Activated naive CD8-positive, alpha-beta T cell treated with anti-CD3 and anti-CD28 coated beads, Interleukin-2, amount 10 ng/mL, durations not matched to agents 7 days and 5 days (primary cell): ENCODE measurements around the gene PCDHB6. TPM values are rescaled to one million over a fixed set of nuclear protein-coding genes. Genes with fewer than 3 reads are reported as not detected.
"Not testable (repeated sequence)": the region's sequence is repeated elsewhere in the genome, so short reads cannot be mapped to it uniquely, and the experiment has no call there.

ENCODE experiments used
- ATAC-seq: fragments of 150-1000 bp; cut with Tn5 transposase; one replicate; pipeline ENCODE4 v1.10.0; 2021; ENCODE audit warnings: low read depth, moderate library complexity
- POLR2A ChIA-PET: fragments of 350-600 bp; sonication (Branson Sonifier 250); formaldehyde crosslinking; loops from one replicate; lab custom pipeline; 2021; ENCODE audit warnings: antibody characterized with exemption; lab: Charles Lee
- DNase-seq: peaks from one replicate; pipeline ENCODE4 v3.0.0; 2021
- H3K27ac Mint-ChIP-seq: one replicate; pipeline ENCODE4 v1.8.0; 2022; ENCODE audit warnings: mild to moderate bottlenecking, mixed read lengths
- H3K27me3 Mint-ChIP-seq: one replicate; pipeline ENCODE4 v1.8.0; 2022; ENCODE audit warnings: mild to moderate bottlenecking, moderate library complexity, mixed read lengths
- H3K36me3 Mint-ChIP-seq: one replicate; pipeline ENCODE4 v1.8.0; 2021; ENCODE audit warnings: mild to moderate bottlenecking, mixed read lengths
- H3K4me1 Mint-ChIP-seq: one replicate; pipeline ENCODE4 v1.8.0; 2021; ENCODE audit warnings: mixed read lengths
- H3K4me3 Mint-ChIP-seq: one replicate; pipeline ENCODE4 v1.8.0; 2022; ENCODE audit warnings: mild to moderate bottlenecking, moderate library complexity, mixed read lengths
- H3K9me3 Mint-ChIP-seq: one replicate; pipeline ENCODE4 v1.8.0; 2021; ENCODE audit warnings: mixed read lengths
- total RNA-seq, 2 experiments: library from RNA; stranded (reverse); gene quantifications; one replicate each; pipeline ENCODE4 v1.2.3, GENCODE V29; 2021

Gene PCDHB6
- total RNA-seq, 2 experiments from 2014 or later: not detected

DNA sequence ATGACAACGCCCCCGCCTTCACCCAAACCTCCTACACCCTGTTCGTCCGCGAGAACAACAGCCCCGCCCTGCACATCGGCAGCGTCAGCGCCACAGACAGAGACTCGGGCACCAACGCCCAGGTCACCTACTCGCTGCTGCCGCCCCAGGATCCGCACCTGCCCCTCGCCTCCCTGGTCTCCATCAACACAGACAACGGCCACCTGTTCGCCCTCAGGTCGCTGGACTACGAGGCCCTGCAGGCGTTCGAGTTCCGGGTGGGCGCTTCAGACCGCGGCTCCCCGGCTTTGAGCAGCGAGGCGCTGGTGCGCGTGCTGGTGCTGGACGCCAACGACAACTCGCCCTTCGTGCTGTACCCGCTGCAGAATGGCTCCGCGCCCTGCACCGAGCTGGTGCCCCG lies 29.5 kb downstream of the PCDHB6 start:
- H3K27ac Mint-ChIP-seq, ATAC-seq, POLR2A ChIA-PET, H3K9me3 Mint-ChIP-seq, H3K4me3 Mint-ChIP-seq, H3K36me3 Mint-ChIP-seq, H3K27me3 Mint-ChIP-seq, H3K4me1 Mint-ChIP-seq: not testable (repeated sequence)
- DNase-seq: peak; percentile 44

DNA sequence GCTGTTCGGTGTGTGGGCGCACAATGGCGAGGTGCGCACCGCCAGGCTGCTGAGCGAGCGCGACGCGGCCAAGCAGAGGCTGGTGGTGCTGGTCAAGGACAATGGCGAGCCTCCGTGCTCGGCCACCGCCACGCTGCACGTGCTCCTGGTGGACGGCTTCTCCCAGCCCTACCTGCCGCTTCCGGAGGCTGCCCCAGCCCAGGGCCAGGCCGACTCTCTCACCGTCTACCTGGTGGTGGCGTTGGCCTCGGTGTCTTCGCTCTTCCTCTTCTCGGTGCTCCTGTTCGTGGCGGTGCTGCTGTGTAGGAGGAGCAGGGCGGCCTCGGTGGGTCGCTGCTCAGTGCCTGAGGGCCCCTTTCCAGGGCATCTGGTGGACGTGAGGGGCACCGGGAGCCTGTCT lies 30.0 kb downstream of the PCDHB6 start:
- H3K27ac Mint-ChIP-seq, H3K4me1 Mint-ChIP-seq, POLR2A ChIA-PET, H3K36me3 Mint-ChIP-seq, DNase-seq, ATAC-seq, H3K4me3 Mint-ChIP-seq, H3K9me3 Mint-ChIP-seq: not testable (repeated sequence)
- H3K27me3 Mint-ChIP-seq: peaks cover 12% of the 10 kb centered on the region

DNA sequence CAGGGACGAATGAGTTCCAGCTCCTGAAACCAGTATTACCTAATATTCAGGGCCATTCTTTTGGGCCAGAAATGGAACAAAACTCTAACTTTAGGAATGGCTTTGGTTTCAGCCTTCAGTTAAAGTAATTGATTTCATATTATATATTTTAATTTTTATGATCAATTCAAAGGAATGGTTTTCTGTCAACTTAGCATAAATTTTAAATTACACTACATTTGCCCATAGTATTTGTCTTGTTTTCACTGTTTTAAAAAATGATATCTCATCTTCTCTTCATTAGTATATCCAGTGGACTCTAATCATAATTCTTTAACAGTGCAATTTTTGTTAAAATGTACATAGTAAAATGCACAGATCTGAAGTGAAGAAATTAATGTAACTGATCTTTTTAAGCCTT lies 30.5 kb downstream of the PCDHB6 start:
- ATAC-seq (no peak), DNase-seq (no peak)
- H3K36me3 Mint-ChIP-seq: no peaks in the 10 kb centered on the region
- no peak overlapping the region for H3K27ac Mint-ChIP-seq
- POLR2A ChIA-PET: no interaction called here
- no peaks in the 10 kb centered on the region for H3K4me1 Mint-ChIP-seq
- no peak overlapping the region for H3K4me3 Mint-ChIP-seq
- peaks cover 15% of the 10 kb centered on the region for H3K27me3 Mint-ChIP-seq
- H3K9me3 Mint-ChIP-seq: peaks cover 8% of the 10 kb centered on the region

DNA sequence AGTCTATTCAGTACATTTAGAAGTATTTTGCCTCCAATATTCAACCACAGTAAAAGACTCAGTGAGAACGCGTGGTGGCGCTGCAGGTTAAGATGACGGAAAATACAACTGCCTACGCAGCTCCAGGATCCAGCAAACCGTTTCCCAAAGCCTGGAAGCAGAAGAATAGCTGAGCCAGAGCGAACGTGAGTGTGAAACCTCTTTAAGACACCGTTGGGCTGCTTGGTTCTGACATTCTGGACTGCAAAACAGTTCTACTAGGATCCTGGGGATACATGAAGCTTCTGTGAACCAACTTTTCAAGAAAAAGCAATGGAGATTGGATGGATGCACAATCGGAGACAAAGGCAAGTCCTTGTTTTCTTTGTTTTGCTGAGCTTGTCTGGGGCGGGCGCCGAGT lies 32.4 kb downstream of the PCDHB6 start, which contains the start of gene PCDHB16:
PCDHB16 (plus strand) TSS at position 140 of the 400 bp plus-strand sequence; CDS start at position 313, 173 bp downstream.
- Mint-ChIP-seq H3K36me3 (no peaks in the 10 kb centered on the region), H3K27ac (peak within 1 kb of the TSS; percentile 19), H3K27me3 (peaks cover 16% of the 10 kb centered on the region), H3K4me1 (no peaks in the 10 kb centered on the region), H3K9me3 (peaks cover 13% of the 10 kb centered on the region), H3K4me3 (no peak within 1 kb of the TSS)
- DNase-seq (no peak), ATAC-seq (no peak)
- POLR2A ChIA-PET: no interaction called here

DNA sequence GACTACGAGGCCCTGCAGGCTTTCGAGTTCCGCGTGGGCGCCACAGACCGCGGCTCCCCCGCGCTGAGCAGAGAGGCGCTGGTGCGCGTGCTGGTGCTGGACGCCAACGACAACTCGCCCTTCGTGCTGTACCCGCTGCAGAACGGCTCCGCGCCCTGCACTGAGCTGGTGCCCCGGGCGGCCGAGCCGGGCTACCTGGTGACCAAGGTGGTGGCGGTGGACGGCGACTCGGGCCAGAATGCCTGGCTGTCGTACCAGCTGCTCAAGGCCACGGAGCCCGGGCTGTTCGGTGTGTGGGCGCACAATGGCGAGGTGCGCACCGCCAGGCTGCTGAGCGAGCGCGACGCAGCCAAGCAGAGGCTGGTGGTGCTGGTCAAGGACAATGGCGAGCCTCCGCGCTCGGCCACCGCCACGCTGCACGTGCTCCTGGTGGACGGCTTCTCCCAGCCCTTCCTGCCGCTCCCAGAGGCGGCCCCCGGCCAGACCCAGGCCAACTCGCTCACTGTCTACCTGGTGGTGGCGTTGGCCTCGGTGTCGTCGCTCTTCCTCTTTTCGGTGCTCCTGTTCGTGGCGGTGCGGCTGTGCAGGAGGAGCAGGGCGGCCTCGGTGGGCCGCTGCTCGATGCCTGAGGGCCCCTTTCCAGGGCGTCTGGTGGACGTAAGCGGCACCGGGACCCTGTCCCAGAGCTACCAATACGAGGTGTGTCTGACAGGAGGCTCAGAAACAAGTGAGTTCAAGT lies 34.4 kb downstream of the PCDHB6 start:
- H3K36me3 Mint-ChIP-seq, DNase-seq, H3K4me3 Mint-ChIP-seq, ATAC-seq, POLR2A ChIA-PET, H3K27ac Mint-ChIP-seq, H3K4me1 Mint-ChIP-seq: not testable (repeated sequence)
- Mint-ChIP-seq H3K9me3 (peaks cover 20% of the 10 kb centered on the region), H3K27me3 (peaks cover 19% of the 10 kb centered on the region)

DNA sequence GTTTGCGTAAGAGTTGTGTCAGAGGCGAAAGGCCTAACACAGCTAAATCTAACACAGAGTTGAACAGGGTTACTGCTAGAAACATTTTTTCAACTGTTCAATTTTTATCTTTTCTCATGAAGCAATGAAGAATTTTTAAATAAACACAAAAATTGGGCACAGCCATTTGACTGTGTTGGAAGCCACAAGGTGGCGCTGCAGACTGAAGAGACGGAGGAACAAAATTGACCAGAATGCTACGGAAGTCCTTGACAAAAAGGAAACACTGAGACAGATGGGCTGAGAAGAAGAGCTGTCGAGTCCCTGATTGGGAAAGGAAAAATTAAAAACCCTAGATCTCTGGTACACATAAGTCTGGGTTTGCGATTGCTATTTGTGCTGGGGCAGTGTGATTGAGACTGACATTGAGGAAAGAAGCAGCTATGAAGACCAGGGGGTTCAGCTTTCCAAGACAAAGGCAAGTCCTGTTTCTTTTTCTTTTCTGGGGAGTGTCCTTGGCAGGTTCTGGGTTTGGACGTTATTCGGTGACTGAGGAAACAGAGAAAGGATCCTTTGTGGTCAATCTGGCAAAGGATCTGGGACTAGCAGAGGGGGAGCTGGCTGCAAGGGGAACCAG lies 37.1 kb downstream of the PCDHB6 start, which contains the start of gene PCDHB9:
PCDHB9 (plus strand) TSS at position 265 of the 616 bp plus-strand sequence; CDS start at position 423, 158 bp downstream.
- peaks cover 20% of the 10 kb centered on the region for H3K27me3 Mint-ChIP-seq
- ATAC-seq (no peak), DNase-seq (no peak)
- no peaks in the 10 kb centered on the region for H3K4me1 Mint-ChIP-seq
- POLR2A ChIA-PET: no interaction called here
- no peaks in the 10 kb centered on the region for H3K36me3 Mint-ChIP-seq
- peaks cover 25% of the 10 kb centered on the region for H3K9me3 Mint-ChIP-seq
- H3K27ac Mint-ChIP-seq: no peak within 1 kb of the TSS
- no peak within 1 kb of the TSS for H3K4me3 Mint-ChIP-seq

DNA sequence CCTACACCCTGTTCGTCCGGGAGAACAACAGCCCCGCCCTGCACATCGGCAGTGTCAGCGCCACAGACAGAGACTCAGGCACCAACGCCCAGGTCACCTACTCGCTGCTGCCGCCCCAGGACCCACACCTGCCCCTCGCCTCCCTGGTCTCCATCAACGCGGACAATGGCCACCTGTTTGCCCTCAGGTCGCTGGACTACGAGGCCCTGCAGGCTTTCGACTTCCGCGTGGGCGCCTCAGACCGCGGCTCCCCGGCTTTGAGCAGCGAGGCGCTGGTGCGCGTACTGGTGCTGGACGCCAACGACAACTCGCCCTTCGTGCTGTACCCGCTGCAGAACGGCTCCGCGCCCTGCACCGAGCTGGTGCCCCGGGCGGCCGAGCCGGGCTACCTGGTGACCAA lies 38.8 kb downstream of the PCDHB6 start:
- Mint-ChIP-seq H3K9me3 (peaks cover 29% of the 10 kb centered on the region), H3K27me3 (peaks cover 16% of the 10 kb centered on the region)
- H3K36me3 Mint-ChIP-seq, H3K4me1 Mint-ChIP-seq, DNase-seq, H3K4me3 Mint-ChIP-seq, POLR2A ChIA-PET, ATAC-seq, H3K27ac Mint-ChIP-seq: not testable (repeated sequence)

DNA sequence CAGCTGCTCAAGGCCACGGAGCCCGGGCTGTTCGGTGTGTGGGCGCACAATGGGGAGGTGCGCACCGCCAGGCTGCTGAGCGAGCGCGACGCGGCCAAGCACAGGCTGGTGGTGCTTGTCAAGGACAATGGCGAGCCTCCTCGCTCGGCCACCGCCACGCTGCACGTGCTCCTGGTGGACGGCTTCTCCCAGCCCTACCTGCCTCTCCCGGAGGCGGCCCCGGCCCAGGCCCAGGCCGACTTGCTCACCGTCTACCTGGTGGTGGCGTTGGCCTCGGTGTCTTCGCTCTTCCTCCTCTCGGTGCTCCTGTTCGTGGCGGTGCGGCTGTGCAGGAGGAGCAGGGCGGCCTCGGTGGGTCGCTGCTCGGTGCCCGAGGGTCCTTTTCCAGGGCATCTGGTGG lies 39.3 kb downstream of the PCDHB6 start:
- Mint-ChIP-seq H3K9me3 (peaks cover 29% of the 10 kb centered on the region), H3K27me3 (peaks cover 16% of the 10 kb centered on the region)
- H3K27ac Mint-ChIP-seq, DNase-seq, ATAC-seq, POLR2A ChIA-PET, H3K36me3 Mint-ChIP-seq, H3K4me1 Mint-ChIP-seq, H3K4me3 Mint-ChIP-seq: not testable (repeated sequence)

DNA sequence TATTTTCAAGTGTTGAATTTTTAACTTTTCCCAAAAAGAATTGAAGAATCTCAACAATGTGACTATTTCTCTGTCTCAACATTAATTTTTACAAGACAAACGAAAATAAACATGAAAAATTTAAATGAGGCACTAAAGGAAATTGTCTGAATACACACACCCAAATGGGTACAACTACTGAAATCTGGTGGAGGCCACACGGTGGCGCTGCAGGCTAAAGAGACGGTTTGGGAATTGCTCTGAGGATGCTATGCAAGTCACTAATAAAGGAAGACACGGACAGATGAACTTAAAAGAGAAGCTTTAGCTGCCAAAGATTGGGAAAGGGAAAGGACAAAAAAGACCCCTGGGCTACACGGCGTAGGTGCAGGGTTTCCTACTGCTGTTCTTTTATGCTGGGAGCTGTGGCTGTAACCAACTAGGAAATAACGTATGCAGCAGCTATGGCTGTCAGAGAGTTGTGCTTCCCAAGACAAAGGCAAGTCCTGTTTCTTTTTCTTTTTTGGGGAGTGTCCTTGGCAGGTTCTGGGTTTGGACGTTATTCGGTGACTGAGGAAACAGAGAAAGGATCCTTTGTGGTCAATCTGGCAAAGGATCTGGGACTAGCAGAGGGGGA lies 42.4 kb downstream of the PCDHB6 start, which contains the start of gene PCDHB10:
PCDHB10 (plus strand) TSS at position 244 of the 616 bp plus-strand sequence; CDS start at position 444, 200 bp downstream.
- Mint-ChIP-seq H3K4me1 (no peaks in the 10 kb centered on the region), H3K4me3 (no peak within 1 kb of the TSS), H3K27me3 (peaks cover 8% of the 10 kb centered on the region), H3K27ac (no peak within 1 kb of the TSS), H3K9me3 (peaks cover 26% of the 10 kb centered on the region), H3K36me3 (peaks cover 1% of the 10 kb centered on the region)
- DNase-seq (peak; percentile 41), ATAC-seq (no peak)
- POLR2A ChIA-PET: no interaction called here

DNA sequence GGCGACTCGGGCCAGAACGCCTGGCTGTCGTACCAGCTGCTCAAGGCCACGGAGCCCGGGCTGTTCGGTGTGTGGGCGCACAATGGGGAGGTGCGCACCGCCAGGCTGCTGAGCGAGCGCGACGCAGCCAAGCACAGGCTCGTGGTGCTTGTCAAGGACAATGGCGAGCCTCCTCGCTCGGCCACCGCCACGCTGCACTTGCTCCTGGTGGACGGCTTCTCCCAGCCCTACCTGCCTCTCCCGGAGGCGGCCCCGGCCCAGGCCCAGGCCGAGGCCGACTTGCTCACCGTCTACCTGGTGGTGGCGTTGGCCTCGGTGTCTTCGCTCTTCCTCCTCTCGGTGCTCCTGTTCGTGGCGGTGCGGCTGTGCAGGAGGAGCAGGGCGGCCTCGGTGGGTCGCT lies 44.5 kb downstream of the PCDHB6 start:
- ATAC-seq, DNase-seq, H3K27ac Mint-ChIP-seq, H3K4me1 Mint-ChIP-seq, H3K4me3 Mint-ChIP-seq, H3K27me3 Mint-ChIP-seq, POLR2A ChIA-PET, H3K36me3 Mint-ChIP-seq: not testable (repeated sequence)
- H3K9me3 Mint-ChIP-seq: peaks cover 22% of the 10 kb centered on the region

DNA sequence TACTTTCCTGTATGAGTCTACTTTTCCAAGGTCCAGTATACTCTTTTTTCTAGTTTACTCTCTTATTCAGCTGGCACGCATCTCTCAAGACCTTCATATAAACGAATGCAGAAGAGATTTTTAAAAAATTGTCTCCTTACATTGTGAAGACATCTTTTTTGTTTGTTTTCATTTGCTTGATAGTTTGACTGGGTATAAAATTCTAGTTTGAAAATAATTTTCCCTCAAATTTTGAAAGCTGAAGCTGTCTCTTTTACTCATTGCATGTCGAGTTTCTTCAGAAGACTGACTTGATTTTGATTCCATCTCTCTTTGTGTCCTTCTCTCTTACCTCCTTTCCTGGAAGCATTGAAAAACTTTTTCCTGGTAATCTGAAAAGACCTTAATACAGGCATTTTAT lies 46.5 kb downstream of the PCDHB6 start:
- ATAC-seq: no peak
- H3K4me3 Mint-ChIP-seq: no peak overlapping the region
- H3K27ac Mint-ChIP-seq: no peak overlapping the region
- peaks cover 1% of the 10 kb centered on the region for H3K36me3 Mint-ChIP-seq
- peaks cover 30% of the 10 kb centered on the region for H3K9me3 Mint-ChIP-seq
- peaks cover 8% of the 10 kb centered on the region for H3K27me3 Mint-ChIP-seq
- DNase-seq: no peak
- POLR2A ChIA-PET: no interaction called here
- H3K4me1 Mint-ChIP-seq: no peaks in the 10 kb centered on the region

DNA sequence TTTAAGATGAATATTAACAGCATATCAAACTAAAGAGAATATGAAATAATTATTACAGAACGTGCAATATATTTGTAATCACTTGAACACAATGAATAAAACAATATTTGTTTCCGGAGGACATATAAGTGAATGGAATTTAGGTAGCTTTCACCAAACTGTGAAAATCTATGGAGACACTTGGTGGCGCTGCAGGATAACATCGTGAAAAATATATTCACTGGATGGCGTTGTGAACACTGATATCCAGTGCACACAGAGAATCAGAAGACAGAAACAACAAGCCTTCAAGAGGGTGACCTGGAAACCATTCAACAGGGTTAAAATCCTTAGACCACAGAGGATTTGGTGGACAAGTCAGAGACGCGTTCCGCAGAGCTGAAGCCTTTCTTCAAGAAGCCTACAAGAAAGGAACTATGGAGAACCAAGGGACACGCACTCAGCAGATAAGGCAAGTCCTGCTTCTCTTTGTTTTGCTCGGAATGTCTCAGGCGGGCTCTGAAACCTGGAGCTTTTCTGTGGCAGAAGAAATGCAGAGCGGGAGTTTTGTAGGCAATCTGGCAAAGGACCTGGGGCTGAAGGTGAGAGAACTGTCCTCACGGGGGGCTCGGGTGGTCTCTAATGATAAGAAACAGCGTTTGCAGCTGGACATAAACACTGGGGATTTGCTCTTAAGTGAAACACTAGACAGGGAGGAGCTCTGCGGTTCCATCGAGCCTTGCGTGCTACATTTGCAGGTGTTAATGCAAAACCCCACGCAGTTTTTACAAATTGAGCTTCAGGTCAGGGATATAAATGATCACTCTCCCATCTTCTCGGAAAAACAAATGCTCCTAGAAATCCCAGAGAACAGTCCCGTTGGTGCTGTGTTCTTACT lies 49.7 kb downstream of the PCDHB6 start, which contains the start of gene PCDHB11:
PCDHB11 (plus strand) TSS at position 269 of the 877 bp plus-strand sequence; CDS start at position 417, 148 bp downstream.
- Mint-ChIP-seq H3K36me3 (no peaks in the 10 kb centered on the region), H3K4me3 (no peak within 1 kb of the TSS)

DNA sequence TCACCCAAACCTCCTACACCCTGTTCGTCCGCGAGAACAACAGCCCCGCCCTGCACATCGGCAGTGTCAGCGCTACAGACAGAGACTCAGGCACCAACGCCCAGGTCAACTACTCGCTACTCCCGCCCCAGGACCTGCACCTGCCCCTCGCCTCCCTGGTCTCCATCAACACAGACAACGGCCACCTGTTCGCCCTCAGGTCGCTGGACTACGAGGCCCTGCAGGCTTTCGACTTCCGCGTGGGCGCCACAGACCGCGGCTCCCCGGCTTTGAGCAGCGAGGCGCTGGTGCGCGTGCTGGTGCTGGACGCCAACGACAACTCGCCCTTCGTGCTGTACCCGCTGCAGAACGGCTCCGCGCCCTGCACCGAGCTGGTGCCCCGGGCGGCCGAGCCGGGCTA lies 51.3 kb downstream of the PCDHB6 start:
- not testable (repeated sequence) for H3K36me3 Mint-ChIP-seq

More for the DNA sequence above, 49.7 kb downstream of the PCDHB6 start, which contains the start of gene PCDHB11:
- DNase-seq: no peak
- ATAC-seq: no peak
- H3K9me3 Mint-ChIP-seq: peaks cover 19% of the 10 kb centered on the region
- no peaks in the 10 kb centered on the region for H3K4me1 Mint-ChIP-seq
- H3K27ac Mint-ChIP-seq: no peak within 1 kb of the TSS
- POLR2A ChIA-PET: no interaction called here
- peaks cover 4% of the 10 kb centered on the region for H3K27me3 Mint-ChIP-seq

More for the DNA sequence above, 51.3 kb downstream of the PCDHB6 start:
- H3K4me3 Mint-ChIP-seq, H3K27ac Mint-ChIP-seq, POLR2A ChIA-PET, H3K27me3 Mint-ChIP-seq, ATAC-seq, H3K4me1 Mint-ChIP-seq, DNase-seq: not testable (repeated sequence)
- H3K9me3 Mint-ChIP-seq: peaks cover 19% of the 10 kb centered on the region
